ENCODE results near the gene KIAA1549. TPM values are rescaled to one million over a fixed set of nuclear protein-coding genes. Genes with fewer than 3 reads are reported as not detected.
"Not testable (repeated sequence)": the region's sequence is repeated elsewhere in the genome, so short reads cannot be mapped to it uniquely, and the experiment has no call there.

Gene KIAA1549
- total RNA-seq, 1 donor from 2014 or later = 1.3 TPM

DNA sequence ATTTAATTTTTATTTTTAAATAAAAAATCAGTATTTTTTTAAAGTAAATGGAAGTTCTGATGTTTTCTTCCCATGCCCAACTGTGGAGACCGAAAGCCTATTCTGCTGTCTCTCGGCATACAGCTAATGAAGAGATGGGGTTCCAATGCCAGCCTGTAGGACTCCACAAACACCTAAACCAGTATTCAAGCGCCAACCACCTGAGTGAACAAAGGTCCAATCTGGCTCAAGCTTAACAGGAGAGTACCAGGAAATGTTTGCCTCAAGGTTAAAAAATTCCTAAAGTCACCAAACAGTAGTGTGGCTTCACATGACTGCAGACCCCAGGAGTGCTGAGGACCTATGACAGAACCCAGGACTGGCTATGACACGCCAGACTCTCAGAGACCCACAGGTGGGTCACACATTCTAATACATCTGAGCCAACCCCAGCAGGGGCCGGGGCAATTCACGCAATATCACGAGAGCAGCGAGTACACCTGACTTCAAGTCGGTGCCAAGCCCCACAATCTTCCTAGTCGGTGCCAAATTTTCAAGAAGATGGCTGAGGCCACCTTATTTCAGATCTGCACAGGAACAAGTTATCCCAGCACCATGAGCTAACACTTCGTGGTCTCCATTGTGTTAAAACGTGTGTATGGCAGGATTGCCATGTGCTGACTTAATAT, 31.6 kb downstream of the KIAA1549 start:
- Mint-ChIP-seq H3K27ac (no peak overlapping the region), H3K36me3 (ENCODE audit: low read depth) (no peaks in the 10 kb centered on the region), H3K4me1 (ENCODE audit: low read depth) (no peaks in the 10 kb centered on the region), H3K4me3 (ENCODE audit: low read depth) (no peak overlapping the region), H3K27me3 (ENCODE audit: low read depth) (peaks cover 33% of the 10 kb centered on the region), H3K9me3 (no peaks in the 10 kb centered on the region)
- intact Hi-C loops (cut with micrococcal nuclease) = no loop called here
- DNase-seq (ENCODE audit: low spot score) = no peak

DNA sequence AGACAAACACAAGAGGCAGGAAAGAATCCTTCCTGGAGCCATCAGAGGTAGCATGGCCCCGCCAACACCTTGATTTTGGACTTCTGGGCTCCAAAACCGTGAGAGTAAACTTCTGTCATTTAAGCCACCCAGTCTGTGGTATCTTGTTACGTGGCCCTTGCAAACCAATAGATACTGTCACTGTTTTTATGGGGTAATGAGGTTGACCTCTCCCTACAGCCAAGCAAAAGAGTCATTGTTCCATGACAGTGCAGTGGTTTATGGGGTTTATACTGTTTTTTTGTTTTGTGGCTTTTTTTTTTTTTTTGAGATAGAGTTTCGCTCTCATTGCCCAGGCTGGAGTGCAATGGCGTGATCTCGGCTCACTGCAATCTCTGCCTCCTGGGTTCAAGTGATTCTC, 32.8 kb downstream of the KIAA1549 start:
- DNase-seq (ENCODE audit: low spot score) = no peak
- intact Hi-C loops (cut with micrococcal nuclease) = no loop called here
- no peak overlapping the region for H3K4me3 Mint-ChIP-seq (ENCODE audit: low read depth)
- no peaks in the 10 kb centered on the region for H3K9me3 Mint-ChIP-seq
- peaks cover 36% of the 10 kb centered on the region for H3K27me3 Mint-ChIP-seq (ENCODE audit: low read depth)
- H3K4me1 Mint-ChIP-seq (ENCODE audit: low read depth) = no peaks in the 10 kb centered on the region
- H3K36me3 Mint-ChIP-seq (ENCODE audit: low read depth) = no peaks in the 10 kb centered on the region
- H3K27ac Mint-ChIP-seq = no peak overlapping the region

DNA sequence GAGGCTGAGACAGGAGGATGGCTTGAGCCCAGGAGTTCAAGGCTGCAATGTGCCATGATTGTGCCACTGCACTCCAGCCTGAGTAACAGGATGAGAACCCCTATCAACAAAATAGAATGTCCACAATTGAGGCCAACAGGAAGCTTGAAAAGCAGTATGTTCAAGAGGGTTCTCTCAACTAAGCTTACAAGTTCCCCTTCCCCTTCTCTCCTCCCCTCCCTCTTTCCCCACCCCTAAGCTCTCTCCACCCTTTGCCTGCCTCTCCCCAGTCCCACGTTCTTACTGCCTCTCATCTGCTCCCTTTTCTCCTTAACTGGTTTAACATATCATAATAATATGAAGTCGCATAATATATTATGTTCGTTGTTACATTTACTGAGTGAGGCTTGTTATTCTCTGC, 35.4 kb downstream of the KIAA1549 start:
- Mint-ChIP-seq H3K9me3 (no peaks in the 10 kb centered on the region), H3K36me3 (ENCODE audit: low read depth) (no peaks in the 10 kb centered on the region), H3K27ac (no peak overlapping the region), H3K4me1 (ENCODE audit: low read depth) (no peaks in the 10 kb centered on the region), H3K27me3 (ENCODE audit: low read depth) (peaks cover 27% of the 10 kb centered on the region), H3K4me3 (ENCODE audit: low read depth) (no peak overlapping the region)
- intact Hi-C loops (cut with micrococcal nuclease) = no loop called here
- no peak for DNase-seq (ENCODE audit: low spot score)

DNA sequence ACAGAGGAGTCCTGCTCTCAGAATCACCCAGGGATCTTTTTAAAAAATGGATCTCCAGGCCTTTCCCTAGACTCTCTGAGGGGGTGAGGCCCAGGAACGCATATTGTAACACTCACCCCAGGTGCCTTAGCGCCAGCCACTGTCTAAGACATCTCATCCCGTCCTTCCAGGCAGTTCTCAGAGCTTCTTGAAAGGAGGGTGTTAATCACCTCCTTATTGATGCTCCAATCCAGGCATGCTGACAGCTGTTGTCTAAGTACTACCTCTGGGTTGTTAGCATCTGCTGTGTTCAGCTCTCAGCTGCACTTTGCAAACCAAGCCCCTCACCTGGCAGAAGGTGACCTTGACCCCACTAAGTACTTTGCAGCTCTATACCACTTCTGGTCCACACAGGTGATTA, 36.0 kb downstream of the KIAA1549 start:
- intact Hi-C loops (cut with micrococcal nuclease) = no loop called here
- Mint-ChIP-seq H3K27ac (no peak overlapping the region), H3K4me1 (ENCODE audit: low read depth) (no peaks in the 10 kb centered on the region), H3K4me3 (ENCODE audit: low read depth) (no peak overlapping the region), H3K36me3 (ENCODE audit: low read depth) (no peaks in the 10 kb centered on the region), H3K27me3 (ENCODE audit: low read depth) (peaks cover 23% of the 10 kb centered on the region), H3K9me3 (no peaks in the 10 kb centered on the region)
- no peak for DNase-seq (ENCODE audit: low spot score)

DNA sequence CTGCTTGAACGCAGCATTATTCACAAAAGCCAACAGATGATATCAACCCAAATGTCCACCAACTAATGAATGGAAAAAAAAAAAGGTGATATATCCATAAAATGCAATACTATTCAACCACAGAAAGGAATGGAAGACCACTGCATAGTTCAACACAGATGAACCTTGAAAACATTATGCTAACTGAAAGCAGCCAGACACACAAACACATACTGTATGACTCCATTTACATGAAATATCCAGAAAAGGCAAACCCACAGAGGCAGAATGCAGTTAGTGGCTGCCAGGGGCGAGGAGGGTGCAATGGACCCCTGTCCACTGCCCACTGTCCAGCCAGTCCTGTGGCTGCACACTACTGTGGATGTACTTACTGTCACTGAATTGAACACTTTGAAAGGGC, 36.6 kb downstream of the KIAA1549 start:
- H3K27ac Mint-ChIP-seq = no peak overlapping the region
- H3K4me3 Mint-ChIP-seq (ENCODE audit: low read depth) = no peak overlapping the region
- H3K4me1 Mint-ChIP-seq (ENCODE audit: low read depth) = no peaks in the 10 kb centered on the region
- no peaks in the 10 kb centered on the region for H3K36me3 Mint-ChIP-seq (ENCODE audit: low read depth)
- no peak for DNase-seq (ENCODE audit: low spot score)
- intact Hi-C loops (cut with micrococcal nuclease) = no loop called here
- H3K9me3 Mint-ChIP-seq = no peaks in the 10 kb centered on the region
- peaks cover 19% of the 10 kb centered on the region for H3K27me3 Mint-ChIP-seq (ENCODE audit: low read depth)

DNA sequence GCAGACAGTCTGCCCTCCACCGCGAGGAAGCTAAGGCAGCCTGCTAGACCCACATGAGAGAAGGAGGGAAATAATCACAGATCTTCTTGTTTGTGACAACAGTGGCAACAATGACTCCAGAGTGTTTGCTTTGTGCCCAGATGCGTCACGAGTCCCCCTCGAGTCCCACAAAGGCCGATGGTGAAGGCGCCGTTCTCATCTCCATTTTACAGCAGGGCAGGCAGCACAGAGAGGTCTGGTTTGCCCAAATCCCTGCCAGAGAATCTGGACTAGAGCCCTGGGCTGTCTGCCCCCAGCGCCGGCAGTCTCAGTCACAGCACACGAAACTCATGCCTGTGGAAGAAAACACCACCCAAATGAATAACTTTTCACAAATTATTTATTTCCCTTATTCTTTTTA, 38.1 kb downstream of the KIAA1549 start:
- Mint-ChIP-seq H3K4me3 (ENCODE audit: low read depth) (no peak overlapping the region), H3K27ac (no peak overlapping the region), H3K36me3 (ENCODE audit: low read depth) (no peaks in the 10 kb centered on the region), H3K4me1 (ENCODE audit: low read depth) (no peaks in the 10 kb centered on the region), H3K9me3 (no peaks in the 10 kb centered on the region), H3K27me3 (ENCODE audit: low read depth) (peaks cover 21% of the 10 kb centered on the region)
- DNase-seq (ENCODE audit: low spot score) = no peak
- intact Hi-C loops (cut with micrococcal nuclease) = no loop called here

DNA sequence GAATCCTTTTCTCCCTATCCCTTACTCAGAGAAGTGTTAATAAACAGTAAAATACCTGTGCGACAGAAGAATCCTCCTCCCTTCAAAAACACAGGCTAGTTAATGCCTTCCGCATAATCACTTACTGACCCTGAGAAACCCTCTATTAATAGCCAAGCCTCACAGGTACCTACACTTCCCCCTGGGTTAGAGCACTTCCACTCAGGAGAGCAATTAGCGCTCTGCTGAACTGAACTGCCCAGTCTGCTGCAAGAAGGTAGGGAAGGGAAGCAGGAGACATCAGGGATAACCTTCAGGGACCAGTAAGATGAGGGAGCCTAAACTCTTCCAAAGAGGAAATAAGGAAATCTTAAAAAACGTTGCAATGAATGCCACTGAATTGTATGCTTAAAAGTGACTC, 39.6 kb downstream of the KIAA1549 start:
- no peaks in the 10 kb centered on the region for H3K4me1 Mint-ChIP-seq (ENCODE audit: low read depth)
- H3K36me3 Mint-ChIP-seq (ENCODE audit: low read depth) = no peaks in the 10 kb centered on the region
- no peak overlapping the region for H3K27ac Mint-ChIP-seq
- intact Hi-C loops (cut with micrococcal nuclease) = no loop called here
- peaks cover 28% of the 10 kb centered on the region for H3K27me3 Mint-ChIP-seq (ENCODE audit: low read depth)
- no peaks in the 10 kb centered on the region for H3K9me3 Mint-ChIP-seq
- no peak overlapping the region for H3K4me3 Mint-ChIP-seq (ENCODE audit: low read depth)
- DNase-seq (ENCODE audit: low spot score) = no peak

DNA sequence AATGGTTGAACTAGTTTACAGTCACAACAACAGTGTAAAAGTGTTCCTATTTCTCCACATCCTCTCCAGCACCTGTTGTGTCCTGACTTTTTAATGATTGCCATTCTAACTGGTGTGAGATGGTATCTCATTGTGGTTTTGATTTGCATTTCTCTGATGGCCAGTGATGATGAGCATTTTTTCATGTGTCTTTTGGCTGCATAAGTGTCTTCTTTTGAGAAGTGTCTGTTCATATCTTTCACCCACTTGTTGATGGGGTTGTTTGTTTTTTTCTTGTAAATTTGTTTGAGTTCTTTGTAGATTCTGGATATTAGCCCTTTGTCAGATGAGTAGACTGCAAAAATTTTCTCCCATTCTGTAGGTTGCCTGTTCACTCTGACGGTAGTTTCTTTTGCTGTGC, 40.6 kb downstream of the KIAA1549 start:
- H3K4me1 Mint-ChIP-seq (ENCODE audit: low read depth); H3K4me3 Mint-ChIP-seq (ENCODE audit: low read depth); H3K36me3 Mint-ChIP-seq (ENCODE audit: low read depth); H3K27ac Mint-ChIP-seq; intact Hi-C loops (cut with micrococcal nuclease); H3K9me3 Mint-ChIP-seq; DNase-seq (ENCODE audit: low spot score): not testable (repeated sequence)
- H3K27me3 Mint-ChIP-seq (ENCODE audit: low read depth) = peaks cover 23% of the 10 kb centered on the region

DNA sequence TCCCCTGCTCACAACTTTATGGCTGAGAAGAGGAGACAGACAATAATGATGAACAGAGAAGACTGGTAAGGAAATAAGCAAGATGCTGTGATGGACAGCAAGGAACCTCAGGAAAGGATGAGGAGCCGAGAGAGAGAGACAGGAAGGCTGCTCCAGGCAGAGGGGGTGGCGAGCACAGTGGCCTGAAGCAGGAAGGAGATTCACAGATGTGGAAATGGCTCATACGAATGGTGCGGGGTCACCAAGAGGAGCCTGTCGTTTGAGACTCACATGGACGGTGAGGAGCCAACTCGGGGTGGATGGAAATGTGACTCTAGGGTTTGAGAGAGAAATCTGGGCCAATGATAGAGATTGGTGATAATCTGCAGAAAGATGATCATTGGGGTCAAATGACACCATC, 43.7 kb downstream of the KIAA1549 start:
- H3K4me3 Mint-ChIP-seq (ENCODE audit: low read depth) = no peak overlapping the region
- peaks cover 22% of the 10 kb centered on the region for H3K27me3 Mint-ChIP-seq (ENCODE audit: low read depth)
- no peak for DNase-seq (ENCODE audit: low spot score)
- intact Hi-C loops (cut with micrococcal nuclease) = no loop called here
- H3K9me3 Mint-ChIP-seq = no peaks in the 10 kb centered on the region
- peaks cover 1% of the 10 kb centered on the region for H3K4me1 Mint-ChIP-seq (ENCODE audit: low read depth)
- H3K36me3 Mint-ChIP-seq (ENCODE audit: low read depth) = no peaks in the 10 kb centered on the region
- H3K27ac Mint-ChIP-seq = no peak overlapping the region

DNA sequence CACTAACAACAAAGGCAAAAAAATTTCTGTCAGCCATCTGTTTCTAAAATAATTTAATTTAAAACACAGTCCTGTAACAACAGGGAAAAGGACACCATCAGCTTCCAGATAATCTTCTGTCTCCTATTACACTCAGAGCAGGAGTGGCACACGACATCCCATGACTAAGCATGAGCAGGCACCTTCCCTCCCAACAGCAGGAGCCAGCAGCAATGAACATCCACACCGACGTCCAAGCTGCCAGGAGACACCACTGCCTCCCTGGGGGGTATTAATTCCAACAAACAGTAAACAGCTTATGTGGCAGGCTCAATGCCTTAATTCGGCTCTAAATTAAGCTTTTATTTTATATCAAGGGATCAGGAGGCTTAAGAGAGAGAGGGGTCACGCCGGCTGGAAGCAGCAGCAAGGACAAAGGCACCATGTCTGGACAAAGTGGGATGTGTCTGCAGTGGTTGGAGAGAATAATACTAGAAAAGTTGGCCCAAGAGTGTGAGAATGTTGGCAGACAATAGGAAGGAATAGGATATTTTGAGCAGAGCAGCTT, 45.7 kb downstream of the KIAA1549 start:
- intact Hi-C loops (cut with micrococcal nuclease) = no loop called here
- Mint-ChIP-seq H3K27me3 (ENCODE audit: low read depth) (peaks cover 20% of the 10 kb centered on the region), H3K9me3 (no peaks in the 10 kb centered on the region), H3K4me3 (ENCODE audit: low read depth) (no peak overlapping the region), H3K27ac (no peak overlapping the region), H3K4me1 (ENCODE audit: low read depth) (peaks cover 1% of the 10 kb centered on the region), H3K36me3 (ENCODE audit: low read depth) (no peaks in the 10 kb centered on the region)
- DNase-seq (ENCODE audit: low spot score) = no peak

DNA sequence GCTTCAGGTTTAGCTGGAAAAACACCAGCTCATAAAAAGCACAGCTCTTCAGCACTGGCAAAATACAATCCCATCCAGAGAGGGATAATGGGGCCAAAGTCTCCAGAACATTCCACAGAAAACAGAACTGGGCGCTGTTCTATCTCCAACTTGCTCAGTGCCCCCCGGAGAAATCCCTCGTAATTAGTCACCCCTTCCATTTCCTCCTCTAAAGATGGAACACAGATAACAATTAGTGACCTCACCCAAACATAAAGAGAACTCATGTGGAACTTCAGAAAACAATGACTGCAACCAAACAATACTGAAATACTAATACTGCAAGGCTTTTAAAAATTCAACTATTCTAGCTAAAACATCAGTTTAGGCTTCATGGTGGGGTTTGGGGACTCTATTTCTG, 46.3 kb downstream of the KIAA1549 start:
- Mint-ChIP-seq H3K4me1 (ENCODE audit: low read depth) (peaks cover 1% of the 10 kb centered on the region), H3K4me3 (ENCODE audit: low read depth) (no peak overlapping the region), H3K27ac (no peak overlapping the region), H3K36me3 (ENCODE audit: low read depth) (no peaks in the 10 kb centered on the region), H3K9me3 (no peaks in the 10 kb centered on the region), H3K27me3 (ENCODE audit: low read depth) (peaks cover 21% of the 10 kb centered on the region)
- DNase-seq (ENCODE audit: low spot score) = no peak
- intact Hi-C loops (cut with micrococcal nuclease) = loop anchor here (5.0 kb wide), 1 partner anchor 48 kb away; no protein-coding TSS in a partner anchor

DNA sequence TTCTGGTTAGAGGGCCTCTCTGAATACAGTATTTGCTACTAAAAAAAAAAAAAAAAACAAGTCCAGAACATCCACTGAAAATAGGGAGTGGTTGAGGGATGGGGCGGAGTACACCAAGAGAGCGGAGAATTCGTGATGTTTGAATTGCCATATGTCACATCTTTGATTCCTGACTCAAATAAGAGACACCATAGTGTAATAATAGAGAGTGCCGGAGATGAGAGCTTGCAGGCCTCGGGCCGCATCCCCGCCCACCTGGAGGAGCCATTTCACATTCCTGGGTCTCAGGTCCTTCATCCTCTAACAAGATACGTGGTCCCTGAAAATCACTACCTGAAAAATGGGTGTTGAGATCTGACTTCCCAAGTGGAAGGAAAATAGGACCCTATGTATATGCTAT, 46.8 kb downstream of the KIAA1549 start:
- no peak for DNase-seq (ENCODE audit: low spot score)
- Mint-ChIP-seq H3K27ac (no peak overlapping the region), H3K4me3 (ENCODE audit: low read depth) (no peak overlapping the region), H3K27me3 (ENCODE audit: low read depth) (peaks cover 19% of the 10 kb centered on the region), H3K9me3 (no peaks in the 10 kb centered on the region), H3K4me1 (ENCODE audit: low read depth) (peaks cover 1% of the 10 kb centered on the region), H3K36me3 (ENCODE audit: low read depth) (no peaks in the 10 kb centered on the region)
- intact Hi-C loops (cut with micrococcal nuclease) = loop anchor here (5.0 kb wide), 1 partner anchor 47 kb away; no protein-coding TSS in a partner anchor

DNA sequence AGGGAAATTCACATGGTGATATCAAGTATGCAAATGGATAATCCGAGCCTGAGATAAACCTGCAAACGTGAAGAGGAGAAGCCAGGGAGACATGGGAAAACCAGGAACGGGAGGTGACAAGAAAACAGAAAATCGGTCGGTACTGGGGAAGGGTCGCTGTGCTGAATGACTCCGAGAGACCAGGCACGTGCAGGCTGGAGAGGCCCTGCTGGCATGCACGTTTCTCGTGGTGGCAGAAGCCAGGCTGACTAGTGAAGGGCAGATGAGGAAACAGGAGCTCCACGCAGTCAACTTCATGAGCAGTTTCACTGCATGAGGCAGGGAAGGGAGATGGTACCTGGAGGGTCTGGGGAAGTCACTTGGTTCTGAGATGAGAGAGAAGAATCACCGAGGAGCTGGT, 48.3 kb downstream of the KIAA1549 start:
- Mint-ChIP-seq H3K4me3 (ENCODE audit: low read depth) (no peak overlapping the region), H3K4me1 (ENCODE audit: low read depth) (peaks cover 1% of the 10 kb centered on the region), H3K27me3 (ENCODE audit: low read depth) (peaks cover 18% of the 10 kb centered on the region), H3K36me3 (ENCODE audit: low read depth) (no peaks in the 10 kb centered on the region), H3K27ac (no peak overlapping the region), H3K9me3 (no peaks in the 10 kb centered on the region)
- no peak for DNase-seq (ENCODE audit: low spot score)
- intact Hi-C loops (cut with micrococcal nuclease) = loop anchor here (5.0 kb wide), 1 partner anchor 46 kb away; no protein-coding TSS in a partner anchor
